ENCODE measurements around the gene MRTFA.

DNA sequence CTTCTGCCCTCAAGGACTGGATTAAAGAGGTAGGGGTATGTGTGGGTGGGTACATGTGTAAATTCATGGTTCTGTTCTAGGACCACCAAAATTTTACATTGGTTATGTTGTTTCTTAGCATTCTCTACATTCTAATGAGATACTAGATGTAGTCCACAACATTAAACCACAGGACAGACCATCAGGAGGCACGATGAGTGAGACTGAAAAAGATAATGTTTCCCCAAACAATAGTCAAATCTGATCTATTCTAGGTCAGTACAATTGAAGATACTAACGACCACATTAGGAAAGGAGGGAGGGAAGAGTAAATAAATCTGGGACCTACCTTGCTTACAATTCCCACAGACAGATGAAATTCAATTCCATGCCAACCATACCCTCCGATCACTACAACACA is 42.2 kb downstream of the MRTFA start:
- TF ChIP-seq POLR2A (IDR thresholded peaks at IDR 0.05), result no peak
- TF ChIP-seq, protein P1, sequence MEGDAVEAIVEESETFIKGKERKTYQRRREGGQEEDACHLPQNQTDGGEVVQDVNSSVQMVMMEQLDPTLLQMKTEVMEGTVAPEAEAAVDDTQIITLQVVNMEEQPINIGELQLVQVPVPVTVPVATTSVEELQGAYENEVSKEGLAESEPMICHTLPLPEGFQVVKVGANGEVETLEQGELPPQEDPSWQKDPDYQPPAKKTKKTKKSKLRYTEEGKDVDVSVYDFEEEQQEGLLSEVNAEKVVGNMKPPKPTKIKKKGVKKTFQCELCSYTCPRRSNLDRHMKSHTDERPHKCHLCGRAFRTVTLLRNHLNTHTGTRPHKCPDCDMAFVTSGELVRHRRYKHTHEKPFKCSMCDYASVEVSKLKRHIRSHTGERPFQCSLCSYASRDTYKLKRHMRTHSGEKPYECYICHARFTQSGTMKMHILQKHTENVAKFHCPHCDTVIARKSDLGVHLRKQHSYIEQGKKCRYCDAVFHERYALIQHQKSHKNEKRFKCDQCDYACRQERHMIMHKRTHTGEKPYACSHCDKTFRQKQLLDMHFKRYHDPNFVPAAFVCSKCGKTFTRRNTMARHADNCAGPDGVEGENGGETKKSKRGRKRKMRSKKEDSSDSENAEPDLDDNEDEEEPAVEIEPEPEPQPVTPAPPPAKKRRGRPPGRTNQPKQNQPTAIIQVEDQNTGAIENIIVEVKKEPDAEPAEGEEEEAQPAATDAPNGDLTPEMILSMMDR (IDR thresholded peaks at IDR 0.05), result no peak
